Measurements from ENCODE around the gene ARPC5L.

- TF ChIP-seq CTCF (IDR thresholded peaks at IDR 0.05) = no peak
- TF ChIP-seq POLR2A (IDR thresholded peaks at IDR 0.05) = no peak
Observed at GRCh38 chr9:124829334-124829669, 32.6 kb upstream of the ARPC5L start.

All from thyroid gland (tissue), 4 donors.